OCI-LY3 (cell line): ENCODE measurements around the gene HMGN1.

Experiments
- H2AFZ ChIP-seq: fragments of 200-600, 300-600 bp; shearing (Covaris generic); 2 replicates; pipeline ENCODE4 v1.6.0; 2014; ENCODE audit warnings: antibody characterized with exemption, low read depth, low read length
- H3K27ac ChIP-seq: fragments of 200-600, 300-600 bp; sonication (generic); 2 replicates; pipeline ENCODE4 v1.5.1; 2014; ENCODE audit warnings: mild to moderate bottlenecking, low read length, moderate library complexity, mixed read lengths
- H3K27me3 ChIP-seq: fragments of 200-600, 300-600 bp; sonication (generic); 2 replicates; pipeline ENCODE4 v1.6.1; 2014; ENCODE audit warnings: low read depth, low read length, mixed read lengths
- H3K36me3 ChIP-seq: fragments of 200-600, 300-600 bp; sonication (generic); replicated peaks from 2 replicates; pipeline ENCODE3; 2014; ENCODE audit warnings: low read depth, low read length, mixed read lengths
- H3K4me1 ChIP-seq: fragments of 300-600, 200-600 bp; sonication (generic); 2 replicates; pipeline ENCODE4 v1.6.1; 2014; ENCODE audit warnings: low read length, mixed read lengths
- H3K4me2 ChIP-seq: fragments of 200-600, 300-600 bp; sonication (generic); 2 replicates; pipeline ENCODE4 v1.6.1; 2014; ENCODE audit warnings: low read length, mixed read lengths
- H3K4me3 ChIP-seq: fragments of 300-600, 200-600 bp; sonication (generic); 2 replicates; pipeline ENCODE4 v1.5.1; 2014; ENCODE audit warnings: antibody characterized with exemption, mild to moderate bottlenecking, low read length, moderate library complexity
- H3K79me2 ChIP-seq: fragments of 300-600, 200-600 bp; shearing (Covaris generic); 2 replicates; pipeline ENCODE4 v1.6.1; 2014; ENCODE audit warnings: mild to moderate bottlenecking, low read length, mixed read lengths
- H3K9ac ChIP-seq: fragments of 300-600, 200-600 bp; shearing (Covaris generic); 2 replicates; pipeline ENCODE4 v1.6.0; 2014; ENCODE audit warnings: mild to moderate bottlenecking, low read length, moderate library complexity
- H3K9me3 ChIP-seq: fragments of 200-600, 300-600 bp; shearing (Covaris generic); 2 replicates; pipeline ENCODE4 v1.6.1; 2014; ENCODE audit warnings: low read length, mixed read lengths; ENCODE audit not compliant: insufficient read depth
- H4K20me1 ChIP-seq: fragments of 200-600, 300-600 bp; sonication (generic); 2 replicates; pipeline ENCODE4 v1.6.1; 2016; ENCODE audit warnings: low read length, mixed read lengths; ENCODE audit not compliant: insufficient read depth
- EZH2phosphoT487 ChIP-seq: fragments of 200-600 bp; shearing (Covaris generic); IDR thresholded peaks from 2 replicates; pipeline ENCODE4 v1.6.1; 2018; ENCODE audit warnings: antibody characterized with exemption, mixed run types, low read depth
- TF ChIP-seq, protein P1 (sequence below): fragments of 200-600, 300-600 bp; sonication (generic); IDR thresholded peaks from 2 replicates; pipeline ENCODE4 v1.5.1; 2014; ENCODE audit warnings: antibody characterized with exemption, low read length, low read depth

Gene HMGN1

DNA sequence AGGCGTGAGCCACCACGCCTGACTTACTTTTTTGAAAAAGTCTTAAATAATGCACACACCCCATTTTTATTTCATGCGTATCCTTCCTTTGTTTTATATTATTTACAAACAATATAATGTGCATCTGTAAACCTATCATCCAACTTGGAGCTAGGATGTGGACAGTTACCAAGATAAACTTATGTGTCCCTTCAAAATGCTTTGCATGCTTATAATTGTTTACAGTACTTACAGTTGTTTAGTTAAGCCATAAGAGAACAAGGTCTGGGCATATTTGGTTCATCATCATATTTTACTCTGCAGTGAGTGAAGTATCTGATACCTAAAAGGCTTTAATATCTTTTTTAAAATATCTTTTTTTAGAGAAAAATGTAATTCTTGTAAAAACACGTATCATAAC lies 16.1 kb upstream of the HMGN1 start:
- H4K20me1 ChIP-seq = no peaks in the 10 kb centered on the region
- H3K4me3 ChIP-seq = no peak overlapping the region
- no peaks in the 10 kb centered on the region for H3K79me2 ChIP-seq
- H3K27ac ChIP-seq = no peak overlapping the region
- no peak overlapping the region for H2AFZ ChIP-seq
- H3K36me3 ChIP-seq = no peaks in the 10 kb centered on the region
- no peaks in the 10 kb centered on the region for H3K27me3 ChIP-seq
- TF ChIP-seq, protein P1, sequence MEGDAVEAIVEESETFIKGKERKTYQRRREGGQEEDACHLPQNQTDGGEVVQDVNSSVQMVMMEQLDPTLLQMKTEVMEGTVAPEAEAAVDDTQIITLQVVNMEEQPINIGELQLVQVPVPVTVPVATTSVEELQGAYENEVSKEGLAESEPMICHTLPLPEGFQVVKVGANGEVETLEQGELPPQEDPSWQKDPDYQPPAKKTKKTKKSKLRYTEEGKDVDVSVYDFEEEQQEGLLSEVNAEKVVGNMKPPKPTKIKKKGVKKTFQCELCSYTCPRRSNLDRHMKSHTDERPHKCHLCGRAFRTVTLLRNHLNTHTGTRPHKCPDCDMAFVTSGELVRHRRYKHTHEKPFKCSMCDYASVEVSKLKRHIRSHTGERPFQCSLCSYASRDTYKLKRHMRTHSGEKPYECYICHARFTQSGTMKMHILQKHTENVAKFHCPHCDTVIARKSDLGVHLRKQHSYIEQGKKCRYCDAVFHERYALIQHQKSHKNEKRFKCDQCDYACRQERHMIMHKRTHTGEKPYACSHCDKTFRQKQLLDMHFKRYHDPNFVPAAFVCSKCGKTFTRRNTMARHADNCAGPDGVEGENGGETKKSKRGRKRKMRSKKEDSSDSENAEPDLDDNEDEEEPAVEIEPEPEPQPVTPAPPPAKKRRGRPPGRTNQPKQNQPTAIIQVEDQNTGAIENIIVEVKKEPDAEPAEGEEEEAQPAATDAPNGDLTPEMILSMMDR = no peak
- TF ChIP-seq EZH2phosphoT487 = no peak
- no peaks in the 10 kb centered on the region for H3K9me3 ChIP-seq
- H3K4me1 ChIP-seq = no peaks in the 10 kb centered on the region
- H3K9ac ChIP-seq = no peak overlapping the region
- no peak overlapping the region for H3K4me2 ChIP-seq

DNA sequence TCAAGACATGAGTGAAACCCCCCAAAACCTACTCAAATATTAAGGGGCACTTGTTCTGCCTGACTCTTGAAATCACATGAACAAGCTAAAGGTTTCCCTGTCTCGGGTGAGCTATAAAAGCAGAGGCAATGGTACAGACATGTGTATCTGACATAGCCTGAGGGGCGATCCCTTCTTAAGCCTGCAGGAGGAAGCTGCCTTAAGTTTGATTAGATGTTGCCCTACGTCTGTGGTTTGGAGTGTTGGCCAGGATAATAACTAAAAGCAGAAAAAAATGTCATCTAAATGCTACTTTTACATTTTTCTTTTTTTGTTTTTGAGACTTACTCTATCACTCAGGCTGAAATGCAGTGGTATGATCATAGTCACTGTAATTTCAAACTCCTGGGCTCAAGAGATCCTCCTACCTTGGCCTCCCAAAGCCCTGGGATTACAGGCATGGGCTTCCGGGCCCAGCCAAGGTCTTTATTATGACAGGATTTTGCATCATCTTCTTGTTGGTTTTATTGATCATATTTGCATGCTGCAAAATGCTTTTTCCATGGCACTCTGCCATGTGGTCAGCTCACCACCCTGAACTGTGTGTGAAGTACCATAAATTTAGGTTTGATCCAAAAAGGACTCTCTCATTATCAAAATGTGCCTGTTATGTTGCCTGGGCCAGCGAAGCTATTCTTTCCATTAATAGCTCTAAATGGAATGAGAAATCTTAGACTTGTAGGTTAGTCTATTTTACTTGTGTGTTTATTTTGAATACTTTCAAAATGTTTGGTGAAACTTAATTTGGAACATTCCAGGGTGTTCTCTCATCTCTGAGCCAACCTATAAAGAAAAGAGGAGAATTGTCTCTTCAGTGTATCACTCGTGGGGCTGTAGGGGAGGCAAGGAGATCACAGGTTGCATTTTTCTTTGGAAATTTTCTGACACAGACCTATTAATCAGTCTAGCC lies 15.0 kb upstream of the HMGN1 start:
- no peaks in the 10 kb centered on the region for H3K79me2 ChIP-seq
- H3K36me3 ChIP-seq = no peaks in the 10 kb centered on the region
- no peak overlapping the region for H3K9ac ChIP-seq
- H4K20me1 ChIP-seq = no peaks in the 10 kb centered on the region
- H3K4me2 ChIP-seq = no peak overlapping the region
- no peaks in the 10 kb centered on the region for H3K4me1 ChIP-seq
- H3K9me3 ChIP-seq = no peaks in the 10 kb centered on the region
- TF ChIP-seq EZH2phosphoT487 = no peak
- TF ChIP-seq, protein P1 = no peak
- H3K4me3 ChIP-seq = no peak overlapping the region
- no peak overlapping the region for H2AFZ ChIP-seq
- no peaks in the 10 kb centered on the region; the same call in 1 of the 2 replicates for H3K27me3 ChIP-seq
- no peak overlapping the region for H3K27ac ChIP-seq

DNA sequence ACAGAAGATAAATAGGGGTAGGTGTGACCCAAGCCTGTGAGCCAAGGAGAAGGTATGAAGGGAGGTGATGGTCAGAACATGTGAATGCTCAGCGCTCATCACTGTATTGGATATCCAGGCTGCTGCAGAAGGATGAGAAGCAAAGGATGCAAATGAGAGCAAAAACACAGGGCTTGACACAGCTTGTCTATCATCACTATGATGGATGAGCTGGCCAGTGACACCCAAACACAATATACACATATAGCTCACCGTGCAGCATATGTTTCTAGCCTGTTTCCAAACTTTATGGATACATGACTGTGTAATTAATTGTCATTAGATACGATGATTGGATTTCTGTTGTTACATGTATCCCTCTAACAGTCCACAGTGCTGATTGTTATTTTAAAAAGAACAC lies 13.8 kb upstream of the HMGN1 start:
- no peaks in the 10 kb centered on the region for H4K20me1 ChIP-seq
- no peak overlapping the region for H3K4me2 ChIP-seq
- H3K4me1 ChIP-seq = no peaks in the 10 kb centered on the region
- no peak overlapping the region for H3K9ac ChIP-seq
- no peaks in the 10 kb centered on the region; the same call in 1 of the 2 replicates for H3K27me3 ChIP-seq
- no peak overlapping the region for H3K27ac ChIP-seq
- no peak overlapping the region for H3K4me3 ChIP-seq
- no peaks in the 10 kb centered on the region for H3K9me3 ChIP-seq
- H3K79me2 ChIP-seq = no peaks in the 10 kb centered on the region
- no peak for TF ChIP-seq EZH2phosphoT487
- TF ChIP-seq, protein P1 = no peak
- H2AFZ ChIP-seq = no peak overlapping the region
- no peaks in the 10 kb centered on the region for H3K36me3 ChIP-seq

DNA sequence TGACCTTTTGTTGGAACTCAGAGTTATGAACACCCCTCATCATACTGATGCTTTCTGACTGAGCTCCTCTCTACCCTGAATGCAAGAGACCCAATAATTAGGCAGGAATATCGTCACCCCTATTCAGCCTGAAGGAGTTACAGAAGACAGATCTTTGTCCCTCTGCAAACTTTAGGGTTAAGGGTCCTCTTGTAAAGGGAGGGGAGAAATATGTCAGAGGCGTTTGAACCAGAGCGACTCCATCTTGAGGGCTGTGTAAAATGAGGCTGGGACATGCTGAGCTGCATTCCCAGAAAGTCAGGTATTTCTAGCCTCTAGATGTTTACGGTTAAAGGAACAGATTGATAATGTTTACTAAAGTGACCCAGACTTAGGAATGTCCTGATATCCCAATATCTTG lies 10.5 kb upstream of the HMGN1 start:
- H3K27ac ChIP-seq = no peak overlapping the region
- H3K4me2 ChIP-seq = no peak overlapping the region
- TF ChIP-seq, protein P1 = no peak
- no peak for TF ChIP-seq EZH2phosphoT487
- H3K4me1 ChIP-seq = no peaks in the 10 kb centered on the region
- no peaks in the 10 kb centered on the region; the same call in 1 of the 2 replicates for H3K27me3 ChIP-seq
- H3K36me3 ChIP-seq = no peaks in the 10 kb centered on the region
- H3K9ac ChIP-seq = no peak overlapping the region
- H3K79me2 ChIP-seq = no peaks in the 10 kb centered on the region
- no peak overlapping the region for H3K4me3 ChIP-seq
- no peaks in the 10 kb centered on the region for H4K20me1 ChIP-seq
- no peak overlapping the region for H2AFZ ChIP-seq
- H3K9me3 ChIP-seq = no peaks in the 10 kb centered on the region
